ENCODE results near the gene ZC3H8. TPM values are rescaled to one million over a fixed set of nuclear protein-coding genes. Genes with fewer than 3 reads are reported as not detected.

The ZC3H8 gene
- total RNA-seq, 6 experiments from 2014 or later = 3.4 to 34.4 (median 4.5) TPM

- no peaks in the 10 kb centered on the region for H3K36me3 ChIP-seq
- 96% methylated on average over 3 of the region's 7 CpGs for WGBS (ENCODE audit: insufficient coverage, low coverage, low lambda C conversion rate, missing lambda C conversion rate)
- no peaks in the 10 kb centered on the region for H3K4me1 ChIP-seq
- intact Hi-C loops (cut with DNase I) = no loop called here
- no peak overlapping the region for H3K27ac ChIP-seq
- ATAC-seq (no peak), DNase-seq (no peak)
- no peaks in the 10 kb centered on the region for H3K9me3 ChIP-seq
- no peaks in the 10 kb centered on the region for H3K27me3 ChIP-seq
- H3K4me3 ChIP-seq = no peak overlapping the region
- TF ChIP-seq POLR2A (IDR thresholded peaks at IDR 0.05) = no peak
- TF ChIP-seq CTCF (IDR thresholded peaks at IDR 0.05) = no peak
Measured at GRCh38 chr2:112175958-112176573, 78.8 kb downstream of the ZC3H8 start.

DNA sequence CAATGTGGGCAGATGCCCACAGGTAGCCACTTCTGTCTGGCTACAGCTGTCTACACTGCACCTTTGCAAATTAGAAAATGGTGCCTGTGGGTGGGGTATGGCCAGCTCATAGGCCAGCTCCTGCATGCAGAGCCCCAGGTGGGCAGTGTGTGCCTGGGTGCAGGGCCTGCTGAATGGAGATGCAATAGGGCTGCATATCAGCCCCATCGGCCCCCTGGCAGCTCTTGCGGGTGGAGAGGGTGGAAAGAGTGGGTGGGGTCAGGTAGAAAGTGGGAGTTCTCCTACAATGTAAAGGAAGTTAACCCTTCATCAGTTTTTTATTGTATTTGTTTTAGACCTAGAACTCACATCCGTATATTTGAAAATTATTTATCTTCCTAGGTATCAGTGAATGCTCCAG, 79.5 kb downstream of the ZC3H8 start:
- DNase-seq = no peak
- H3K36me3 ChIP-seq = no peaks in the 10 kb centered on the region
- TF ChIP-seq POLR2A (IDR thresholded peaks at IDR 0.05) (no peak), CTCF (IDR thresholded peaks at IDR 0.05) (no peak)
- intact Hi-C loops (cut with DNase I) = no loop called here
- H3K4me1 ChIP-seq = no peaks in the 10 kb centered on the region
- no peak overlapping the region for H3K4me3 ChIP-seq
- H3K27me3 ChIP-seq = no peaks in the 10 kb centered on the region
- WGBS (ENCODE audit: insufficient coverage, low coverage, low lambda C conversion rate, missing lambda C conversion rate) = 75% methylated on average over 3 of the region's 3 CpGs
- ATAC-seq = no peak
- no peak overlapping the region for H3K27ac ChIP-seq
- no peaks in the 10 kb centered on the region for H3K9me3 ChIP-seq

DNA sequence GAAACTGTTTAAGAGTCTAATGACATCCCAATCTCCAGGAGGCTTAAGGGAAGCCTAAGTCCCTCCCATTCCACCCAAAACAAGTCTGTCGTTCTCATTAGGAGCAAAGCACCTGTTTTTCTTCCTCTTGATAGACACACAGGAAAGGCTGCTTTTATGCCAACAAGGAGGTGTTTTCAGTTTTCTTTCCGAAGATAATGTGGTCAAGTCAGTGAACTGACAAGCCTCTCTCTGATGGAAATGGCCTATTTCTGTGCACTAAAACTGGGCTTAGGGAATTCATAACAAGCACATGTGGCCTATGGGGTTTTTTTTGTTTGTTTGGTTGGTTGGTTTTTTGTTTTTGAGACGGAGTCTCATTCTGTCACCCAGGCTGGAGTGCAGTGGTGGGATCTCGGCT, 80.5 kb downstream of the ZC3H8 start:
- Histone ChIP-seq H3K36me3 (no peaks in the 10 kb centered on the region), H3K9me3 (no peaks in the 10 kb centered on the region), H3K27ac (no peak overlapping the region), H3K4me1 (no peaks in the 10 kb centered on the region), H3K4me3 (no peak overlapping the region), H3K27me3 (no peaks in the 10 kb centered on the region)
- no peak for DNase-seq
- intact Hi-C loops (cut with DNase I) = no loop called here
- no peak for ATAC-seq
- TF ChIP-seq POLR2A (IDR thresholded peaks at IDR 0.05) (no peak), CTCF (IDR thresholded peaks at IDR 0.05) (no peak)
- WGBS (ENCODE audit: insufficient coverage, low coverage, low lambda C conversion rate, missing lambda C conversion rate) = 82% methylated on average over 4 of the region's 4 CpGs

- H3K27ac ChIP-seq = no peak overlapping the region
- H3K4me3 ChIP-seq = no peak overlapping the region
- 87% methylated on average over 7 of the region's 11 CpGs for WGBS (ENCODE audit: insufficient coverage, low coverage, low lambda C conversion rate, missing lambda C conversion rate)
- no peaks in the 10 kb centered on the region for H3K4me1 ChIP-seq
- DNase-seq = no peak
- no peaks in the 10 kb centered on the region for H3K9me3 ChIP-seq
- TF ChIP-seq CTCF (IDR thresholded peaks at IDR 0.05) (no peak), POLR2A (IDR thresholded peaks at IDR 0.05) (no peak)
- no peaks in the 10 kb centered on the region for H3K36me3 ChIP-seq
- no peaks in the 10 kb centered on the region for H3K27me3 ChIP-seq
- intact Hi-C loops (cut with DNase I) = no loop called here
- ATAC-seq = no peak
Measured at GRCh38 chr2:112173646-112174319, 81.1 kb downstream of the ZC3H8 start.

Measured in right lobe of liver (tissue), 6 donors.